ENCODE results near the gene SLC22A4. TPM values are rescaled to one million over a fixed set of nuclear protein-coding genes. Genes with fewer than 3 reads are reported as not detected.

The SLC22A4 gene
- polyA plus RNA-seq, 2 of the 4 experiments (the other 2 are of a cell fraction), result 3.2 to 4.6 TPM

DNA sequence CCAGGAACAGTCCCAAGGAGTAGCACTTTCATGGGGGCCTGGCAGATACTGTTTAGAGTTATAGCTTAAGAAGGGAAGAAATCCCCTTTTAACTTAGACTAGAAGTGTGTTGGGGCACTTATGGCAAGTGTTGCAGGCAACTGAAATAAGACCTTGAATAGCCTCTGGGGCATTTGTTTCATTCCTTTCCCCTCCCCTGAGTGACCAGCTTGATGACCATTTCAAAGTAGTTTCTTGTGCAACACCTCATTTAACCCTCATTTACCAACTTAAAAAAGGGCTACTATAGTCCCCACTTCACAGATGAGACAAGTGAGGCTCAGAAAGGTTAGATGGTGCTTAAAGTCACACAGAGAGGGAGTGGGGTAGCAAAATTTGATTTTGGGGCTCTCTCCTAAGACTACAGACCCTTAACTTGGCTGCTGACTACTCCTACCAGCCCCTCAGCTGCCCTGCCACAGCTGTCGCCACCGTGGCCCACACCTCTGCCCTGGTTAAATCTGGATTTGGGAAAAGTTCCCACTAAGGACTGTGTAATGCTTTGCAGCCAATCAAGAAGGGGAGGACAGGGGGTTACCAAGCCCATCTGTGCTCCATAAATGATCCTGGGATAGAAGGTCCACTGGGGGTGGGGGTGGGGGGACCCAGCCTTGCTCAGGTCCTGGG lies 31.2 kb upstream of the SLC22A4 start:
- H3K4me1 ChIP-seq, result peaks cover 49% of the 10 kb centered on the region
- CTCF ChIA-PET, result interaction anchor here (0.6 to 6.2 kb wide), 9 partner anchors 9 to 73 kb away, joined by 3 to 63 read pairs (median 3); no protein-coding TSS in a partner anchor
- TF ChIP-seq ZC3H11A (IDR thresholded peaks at IDR 0.05) (no peak), CHD2 (IDR thresholded peaks at IDR 0.05; ENCODE audit: low read length, partially characterized antibody) (no peak), FOSB (CRISPR knock-in tag; IDR thresholded peaks at IDR 0.05) (no peak), POLR2AphosphoS2 (conservative IDR thresholded peaks at IDR 0.05; ENCODE audit: low read length) (no peak), HMGXB4 (CRISPR knock-in tag; IDR thresholded peaks at IDR 0.05; ENCODE audit: borderline replicate concordance) (no peak), HOXB5 (CRISPR knock-in tag; IDR thresholded peaks at IDR 0.05) (no peak), MAX (IDR thresholded peaks at IDR 0.05) (no peak), EP300 (IDR thresholded peaks at IDR 0.05) (no peak), EHMT2 (IDR thresholded peaks at IDR 0.05; ENCODE audit: low read depth) (no peak)
- TF ChIP-seq, protein P1, sequence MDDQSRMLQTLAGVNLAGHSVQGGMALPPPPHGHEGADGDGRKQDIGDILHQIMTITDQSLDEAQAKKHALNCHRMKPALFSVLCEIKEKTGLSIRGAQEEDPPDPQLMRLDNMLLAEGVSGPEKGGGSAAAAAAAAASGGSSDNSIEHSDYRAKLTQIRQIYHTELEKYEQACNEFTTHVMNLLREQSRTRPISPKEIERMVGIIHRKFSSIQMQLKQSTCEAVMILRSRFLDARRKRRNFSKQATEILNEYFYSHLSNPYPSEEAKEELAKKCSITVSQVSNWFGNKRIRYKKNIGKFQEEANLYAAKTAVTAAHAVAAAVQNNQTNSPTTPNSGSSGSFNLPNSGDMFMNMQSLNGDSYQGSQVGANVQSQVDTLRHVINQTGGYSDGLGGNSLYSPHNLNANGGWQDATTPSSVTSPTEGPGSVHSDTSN (IDR thresholded peaks at IDR 0.05), result no peak

GRCh38 chr5:132263548-132264261 lies 30.5 kb upstream of the SLC22A4 start:
- Histone ChIP-seq H3K4me2 (peak overlapping the region; percentile 20; the same call in 2 of the 3 replicates), H3K4me3 (no peak overlapping the region), H3K27ac (peak overlapping the region; percentile 39 to 77; a peak in 5 of 6 replicates), H3K9me3 (no peaks in the 10 kb centered on the region), H3K4me1 (peaks cover 51% of the 10 kb centered on the region)
- CTCF ChIA-PET, result interaction anchor here (0.6 to 6.2 kb wide), 11 partner anchors 9 to 103 kb away, joined by 3 to 63 read pairs (median 3); no protein-coding TSS in a partner anchor
- TF ChIP-seq ZNF302 (CRISPR knock-in tag; IDR thresholded peaks at IDR 0.05), result no peak
- TF ChIP-seq BHLHE40 (IDR thresholded peaks at IDR 0.05; ENCODE audit: low read depth, low read length), result no peak
- TF ChIP-seq FOSL2 (IDR thresholded peaks at IDR 0.05), result no peak
- TF ChIP-seq FOSL2 (CRISPR knock-in tag; IDR thresholded peaks at IDR 0.05), result peak; percentile 49; the same call in 1 of the 2 replicates
- TF ChIP-seq BCL3 (IDR thresholded peaks at IDR 0.05), result no peak
- no peak for TF ChIP-seq TFCP2L1 (CRISPR knock-in tag; IDR thresholded peaks at IDR 0.05)
- WGBS (ENCODE audit: missing lambda C conversion rate), result 57% methylated on average over 7 of the region's 7 CpGs
- no peak for FAIRE-seq
- POLR2A ChIA-PET, result interaction anchor here (0.5 to 1.0 kb wide), 2 partner anchors 30 to 102 kb away, joined by 4 to 6 read pairs; no protein-coding TSS in a partner anchor
- ATAC-seq, result peak; percentile 46 to 73
- DNase-seq (ENCODE audit: low read depth in 1 of 2, low spot score in 1 of 2), result peak; percentile 53 to 64

More for the DNA sequence above, 31.2 kb upstream of the SLC22A4 start:
- Histone ChIP-seq H3K4me3 (no peak overlapping the region), H3K9me3 (no peaks in the 10 kb centered on the region), H3K4me2 (no peak overlapping the region; the same call in 2 of the 3 replicates), H3K27ac (peak overlapping the region in 1 of 2 experiments; percentile 77; a peak in 4 of 6 replicates)
- DNase-seq (ENCODE audit: low read depth in 1 of 2, low spot score in 1 of 2), result no peak
- FAIRE-seq, result no peak
- WGBS (ENCODE audit: missing lambda C conversion rate), result 88% methylated on average over 2 of the region's 2 CpGs
- POLR2A ChIA-PET, result interaction anchor here (0.8 kb wide), 1 partner anchor 31 kb away, joined by 3 read pairs; the partner anchor contains the start of gene SLC22A4
- no peak for ATAC-seq

Data from A549 (cell line).